GM12878 (cell line): Measurements from ENCODE around the gene YTHDC1. TPM values are rescaled to one million over a fixed set of nuclear protein-coding genes. Genes with fewer than 3 reads are reported as not detected.
A peak's percentile ranks its signal among the peaks of the same experiment; 100 is the strongest.

Experiments used
- ATAC-seq: fragments of 200-7000 bp; cut with Tn5 transposase; 3 replicates; pipeline ENCODE4 v1.9.1; 2020; ENCODE audit warnings: mild to moderate bottlenecking, moderate library complexity
- BruUV-seq: library from RNA; stranded (reverse); fragments of 400-500 nt; replicated peaks from 2 replicates; lab custom pipeline; 2021; lab: Mats Ljungman, UMichigan
- CTCF ChIA-PET: fragments of 300-600 bp; sonication (Branson Sonifier 250); formaldehyde crosslinking; extraction: SDS; loops from one replicate; lab custom pipeline; 2021; ENCODE audit warnings: inconsistent platforms; lab: Yijun Ruan, JAX
- POLR2A ChIA-PET: fragments of 350-600 bp; formaldehyde crosslinking; extraction: SDS; loops from one replicate; lab custom pipeline; 2021; ENCODE audit warnings: inconsistent platforms; lab: Charles Lee
- RAD21 ChIA-PET: fragments of 300-600 bp; sonication (Branson Sonifier 250); formaldehyde crosslinking; loops from one replicate; lab custom pipeline; 2023; ENCODE audit warnings: antibody characterized with exemption; ENCODE audit not compliant: unreplicated experiment; lab: Charles Lee
- SMC1A ChIA-PET: fragments of 300-600 bp; sonication (Branson Sonifier 250); formaldehyde crosslinking; loops from one replicate; lab custom pipeline; 2023; ENCODE audit not compliant: unreplicated experiment, uncharacterized antibody; lab: Charles Lee
- DNase-seq: peaks from one replicate; pipeline ENCODE4 v3.0.0-alpha.2; 2011; ENCODE audit warnings: low read depth, low spot score
- FAIRE-seq: peaks from 3 replicates; lab custom pipeline; 2011; peaks lifted over from hg19 to GRCh38; lab: Jason Lieb, UNC
- H2AFZ ChIP-seq: 2 replicates; pipeline ENCODE4 v1.6.0; 2011; ENCODE audit warnings: low read depth, low read length, control low read depth; ENCODE audit not compliant: control insufficient read depth
- H3K27ac ChIP-seq: 2 replicates; pipeline ENCODE4 v1.5.1; 2011; ENCODE audit warnings: control low read depth; ENCODE audit not compliant: control insufficient read depth, insufficient read depth
- H3K27me3 ChIP-seq, 2 experiments: replicated peaks in 1 of 2; 2 replicates each; pipeline versions ENCODE4 v1.6.0 to v1.6.1; 2011; ENCODE audit warnings: low read length in 1 of 2; ENCODE audit not compliant: control insufficient read depth in 2 of 2, insufficient read depth in 2 of 2
- H3K36me3 ChIP-seq, 2 experiments: 2 replicates each; pipeline ENCODE4 v1.5.1; 2011; ENCODE audit warnings: low read length in 1 of 2; ENCODE audit not compliant: control insufficient read depth in 2 of 2, insufficient read depth in 2 of 2
- H3K4me1 ChIP-seq: 2 replicates; pipeline ENCODE4 v1.6.1; 2011; ENCODE audit warnings: mild to moderate bottlenecking, low read length, moderate library complexity, mixed read lengths; ENCODE audit not compliant: control insufficient read depth, insufficient read depth
- H3K4me2 ChIP-seq: 2 replicates; pipeline ENCODE4 v1.6.0; 2011; ENCODE audit warnings: control low read depth; ENCODE audit not compliant: control insufficient read depth, insufficient read depth
- H3K4me3 ChIP-seq: fragments of 200-600 bp; sonication (generic); 2 replicates; pipeline ENCODE4 v1.5.1; 2016
- H3K79me2 ChIP-seq: 2 replicates; pipeline ENCODE4 v1.6.0; 2011; ENCODE audit warnings: low read length; ENCODE audit not compliant: control insufficient read depth, insufficient read depth
- H3K9ac ChIP-seq: 2 replicates; pipeline ENCODE4 v1.8.0; 2011; ENCODE audit warnings: low read length, control low read depth, mixed read lengths; ENCODE audit not compliant: control insufficient read depth, insufficient read depth
- H3K9me3 ChIP-seq: replicated peaks from 3 replicates; pipeline ENCODE4 v1.5.1; 2011; ENCODE audit warnings: mild to moderate bottlenecking, low read length; ENCODE audit not compliant: control insufficient read depth, insufficient read depth
- H4K20me1 ChIP-seq: 2 replicates; pipeline ENCODE4 v1.6.0; 2011; ENCODE audit not compliant: control insufficient read depth, insufficient read depth
- CUX1 ChIP-seq: IDR thresholded peaks from 2 replicates; pipeline ENCODE4 v1.6.1; 2012; ENCODE audit warnings: improper control_type of control experiment, low read depth, low read length; ENCODE audit not compliant: insufficient replicate concordance
- MTA3 ChIP-seq: IDR thresholded peaks from 2 replicates; pipeline ENCODE4 v1.6.1; 2012; ENCODE audit warnings: low read length, inconsistent platforms, borderline replicate concordance
- WGBS: methylation state at CpG from one replicate; pipeline ENCODE4 v1.1.6; 2016; ENCODE audit warnings: low lambda C conversion rate; ENCODE audit not compliant: insufficient replicate concordance, insufficient coverage; ENCODE audit errors: missing lambda C conversion rate; 5-methylcytosine and 5-hydroxymethylcytosine counted together
- in situ Hi-C: fragments of 300-500 bp; cut with MboI; formaldehyde crosslinking; loops from 9 replicates; pipeline ENCODE4 v1.14.3; 2018; ENCODE audit warnings: mixed read lengths
- intact Hi-C: fragments of 100-400 bp; cut with micrococcal nuclease; formaldehyde crosslinking; loops from one replicate; pipeline ENCODE4 v1.14.2; 2022; ENCODE audit not compliant: unreplicated experiment
- polyA plus RNA-seq, 11 experiments: library from polyadenylated mRNA; depleted of rRNA in 4 of 11; unstranded in 6 of 11; stranded (reverse) in 5 of 11; fragments of >200 nt; fragmentation: Nextera tagmentation in 4 of 11; fragmentation: Illumina TruSeq in 1 of 11; extraction: Ambion mirVana in 4 of 11; extraction: Trizol in 1 of 11; gene quantifications; 1 replicate in 1 of 11; 2 replicates in 10 of 11; pipeline versions ENCODE4 v1.2.1 to v1.2.3, GENCODE V29; 2011 to 2016; ENCODE audit warnings: inconsistent platforms in 2 of 11, missing spikeins in 2 of 11, low read depth in 1 of 11
- total RNA-seq, 4 experiments: library from RNA; depleted of rRNA in 3 of 4; stranded (reverse); fragments of >200 nt in 3 of 4; fragmentation: Illumina TruSeq in 1 of 4; extraction: Trizol in 1 of 4; gene quantifications; 2 replicates each; pipeline versions ENCODE4 v1.2.1 to v1.2.3, GENCODE V29; 2013 to 2021

Gene YTHDC1
- total and polyA plus RNA-seq, 10 of the 15 experiments (the other 5 are each of a cell fraction or from before 2014, with no cell fraction given): 18.7 to 83.2 (median 47.5) TPM

GRCh38 chr4:68349279-68349648, 626 bp downstream of the YTHDC1 start:
- Histone ChIP-seq H3K79me2 (peaks cover 57% of the 10 kb centered on the region), H3K27me3 (no peaks in the 10 kb centered on the region), H3K9me3 (no peaks in the 10 kb centered on the region; the same call in 2 of the 3 replicates), H3K9ac (peak overlapping the region; percentile 97), H2AFZ (peak overlapping the region; percentile 99), H3K27ac (peak overlapping the region; percentile 97), H3K4me2 (peak overlapping the region; percentile 74; the same call in 1 of the 2 replicates), H3K4me3 (peak overlapping the region; percentile 84), H4K20me1 (peaks cover 5% of the 10 kb centered on the region), H3K36me3 (peaks cover 0 to 7% of the 10 kb centered on the region in 2 experiments; a peak in 1 of 4 replicates), H3K4me1 (no peaks in the 10 kb centered on the region)
- RAD21 ChIA-PET: interaction anchor here (0.7 kb wide), 1 partner anchor 734 kb away, joined by 4 read pairs; no protein-coding TSS in a partner anchor
- POLR2A ChIA-PET: no interaction called here
- intact Hi-C loops (loop anchor here (5.0 kb wide), 2 partner anchors 647 to 708 kb away; partner anchors contain the start of gene UBA6), in situ Hi-C loops (loop anchor here (10.0 kb wide), 1 partner anchor 644 kb away; the partner anchor contains the start of gene UBA6)
- ATAC-seq: peak; percentile 37
- FAIRE-seq: peak; percentile 31
- CTCF ChIA-PET: no interaction called here
- SMC1A ChIA-PET: interaction anchor here (0.6 to 1.0 kb wide), 3 partner anchors 19 to 431 kb away, joined by 3 read pairs; no protein-coding TSS in a partner anchor
- DNase-seq: no peak
- TF ChIP-seq CUX1 (peak; percentile 30), MTA3 (no peak; the same call in 1 of the 2 replicates)
- 1% methylated on average over 8 of the region's 14 CpGs for WGBS
- no TSS peak for BruUV-seq
